Measurements from ENCODE around the gene BAIAP2.
"Not testable (repeated sequence)": the region's sequence is repeated elsewhere in the genome, so short reads cannot be mapped to it uniquely, and the experiment has no call there.

Gene BAIAP2

DNA sequence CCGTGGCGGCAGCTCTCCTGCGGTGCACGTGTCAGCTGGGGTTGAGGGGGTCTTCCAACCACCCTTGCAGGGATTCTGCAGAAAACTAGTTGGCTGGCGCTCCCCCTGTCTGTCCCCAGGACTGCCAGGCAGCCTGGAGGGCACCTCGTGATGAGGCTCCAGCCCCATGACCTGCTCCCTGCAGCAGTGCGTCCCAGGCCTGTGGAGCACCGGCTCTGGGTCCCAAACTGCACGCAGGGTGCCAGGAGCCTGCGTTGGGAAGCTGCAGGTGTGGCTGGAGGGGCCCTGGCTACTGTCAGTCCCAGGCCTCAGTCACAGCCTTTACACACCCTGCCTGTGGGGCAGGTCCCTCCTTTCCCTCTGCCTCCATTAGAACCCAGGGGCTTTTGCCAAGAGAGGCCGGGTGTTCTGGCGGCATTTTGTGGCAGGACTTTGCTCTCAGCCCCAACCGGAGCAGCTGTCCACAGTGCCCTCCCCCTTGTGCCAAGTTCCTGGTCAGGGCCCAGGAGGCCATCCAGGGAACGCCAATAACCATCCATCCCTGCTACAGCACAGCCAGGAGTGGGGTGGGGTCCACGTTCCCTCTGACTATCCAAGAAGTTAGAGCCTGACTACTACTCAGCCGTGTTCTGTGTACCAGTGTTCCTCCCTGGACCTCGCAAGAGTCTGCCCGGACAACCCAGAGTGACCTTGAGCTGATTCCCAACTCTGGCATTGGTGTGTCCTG lies 34.2 kb upstream of the BAIAP2 start:
- DNase-seq = no peak

DNA sequence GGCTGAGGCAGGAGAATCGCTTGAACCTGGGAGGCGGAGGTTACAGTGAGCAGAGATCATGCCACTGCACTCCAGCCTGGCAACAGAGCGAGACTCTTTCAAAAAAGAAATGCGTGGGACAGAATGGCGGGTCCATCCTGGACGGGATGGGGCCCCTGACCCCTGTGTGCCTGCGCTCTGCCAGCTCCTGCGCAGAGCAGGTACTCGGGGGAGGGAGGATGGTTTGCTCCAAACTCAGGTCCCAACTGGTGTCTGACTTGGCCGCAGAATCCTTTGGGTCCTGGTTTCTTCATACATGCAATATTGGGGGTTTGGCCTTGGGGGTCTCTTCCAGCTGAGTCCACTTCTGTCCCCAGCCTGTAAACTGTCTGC lies 33.0 kb upstream of the BAIAP2 start:
- no peak for DNase-seq

DNA sequence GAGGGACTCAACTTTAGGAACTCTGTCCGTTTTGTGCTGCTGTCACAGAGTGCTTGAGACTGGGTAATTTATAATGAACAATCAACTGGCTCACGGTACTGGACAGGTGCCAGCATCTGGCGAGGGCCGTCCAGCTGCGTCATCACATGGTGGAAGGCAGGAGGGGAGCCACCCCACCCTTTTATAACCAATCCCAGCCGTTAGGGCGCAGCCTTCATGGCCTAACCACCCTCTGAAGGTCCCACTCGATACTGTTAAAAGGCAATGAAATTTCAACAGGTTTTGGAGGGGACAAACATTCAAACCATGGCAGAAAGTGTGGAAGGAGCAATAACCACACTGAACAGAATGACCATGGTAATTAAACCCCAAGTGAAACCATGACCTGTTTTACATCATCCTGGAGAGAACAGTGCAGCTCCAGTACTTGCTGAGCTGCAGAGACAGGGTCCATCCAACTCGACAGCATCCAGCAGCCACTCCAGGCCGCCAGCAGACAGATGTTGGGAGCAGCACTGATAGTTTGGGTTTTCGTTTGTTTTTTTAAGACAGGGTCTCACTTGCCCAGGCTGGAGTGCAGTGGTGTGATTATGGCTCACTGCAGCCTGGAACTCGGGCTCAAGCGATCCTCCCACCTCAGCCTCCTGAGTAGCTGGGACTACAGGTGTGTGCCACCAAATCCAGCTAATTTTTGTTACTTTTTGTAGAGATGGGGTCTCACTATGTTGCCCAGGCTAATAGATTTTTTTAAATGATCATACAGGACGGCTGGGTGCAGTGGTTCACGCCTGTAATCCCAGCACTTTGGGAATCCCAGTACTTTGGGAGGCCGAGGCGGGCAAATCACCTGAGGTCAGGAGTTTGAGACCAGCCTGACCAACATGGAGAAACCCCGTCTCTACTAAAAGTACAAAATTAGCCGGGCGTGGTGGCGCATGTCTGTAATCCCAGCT lies 32.3 kb upstream of the BAIAP2 start:
- no peak for DNase-seq

DNA sequence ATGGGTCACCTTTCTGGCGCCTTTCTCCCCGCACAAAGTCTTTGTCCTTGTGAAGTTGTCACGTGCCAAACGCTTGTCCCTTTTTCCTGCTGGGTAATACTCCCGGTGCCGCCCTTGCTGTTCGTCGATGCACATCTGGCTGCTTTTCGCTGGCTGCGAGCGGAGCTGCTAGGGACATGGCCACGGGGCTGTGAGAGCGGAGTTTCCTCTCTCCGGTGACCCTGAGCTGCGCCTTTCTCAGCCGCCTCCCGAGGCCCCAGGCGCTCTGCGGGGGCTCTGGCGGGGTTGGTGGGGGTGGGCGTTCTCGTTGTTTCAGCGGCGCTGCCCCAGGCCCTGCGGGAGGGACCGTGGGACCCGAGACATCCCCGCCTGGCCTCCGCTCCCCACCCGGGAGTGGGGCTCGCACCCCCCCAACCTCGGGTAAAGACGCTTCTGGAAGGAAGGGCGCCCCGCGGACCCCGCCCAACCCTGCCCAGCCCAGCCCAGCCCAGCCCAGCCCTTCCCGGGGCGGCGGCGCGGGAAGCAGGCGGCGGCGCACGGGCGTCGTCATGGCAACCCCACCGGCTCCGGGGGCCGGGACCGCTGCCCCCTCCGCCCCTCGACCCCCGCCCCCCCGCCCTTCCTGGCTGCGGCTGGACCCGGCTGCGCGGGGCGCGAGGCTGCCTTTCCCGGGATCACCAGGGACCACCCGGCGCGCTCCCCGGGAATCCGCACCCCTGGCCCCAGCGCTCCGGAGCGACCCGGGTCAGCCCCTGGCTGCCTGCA lies 31.1 kb upstream of the BAIAP2 start:
- no peak for DNase-seq

DNA sequence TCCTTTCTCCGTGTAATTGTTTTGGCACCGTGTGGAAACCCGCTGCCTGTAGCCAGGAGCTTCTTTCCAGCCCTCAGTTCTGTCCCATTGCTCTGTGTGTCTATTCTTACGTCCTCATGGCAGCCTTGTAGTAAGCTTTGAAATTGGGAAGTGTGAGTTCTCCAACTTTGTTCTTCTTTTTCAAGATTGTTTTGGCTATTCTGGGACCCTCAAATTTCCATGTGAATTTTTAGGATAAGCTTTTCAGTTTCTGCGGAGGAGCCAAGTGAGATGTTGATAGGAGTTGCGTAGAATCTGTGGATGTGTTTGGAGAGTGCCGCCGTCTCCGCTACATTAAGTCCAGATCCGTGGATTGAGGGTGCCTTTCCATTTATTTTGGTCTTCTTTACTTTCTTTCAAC lies 28.1 kb upstream of the BAIAP2 start:
- DNase-seq = no peak

DNA sequence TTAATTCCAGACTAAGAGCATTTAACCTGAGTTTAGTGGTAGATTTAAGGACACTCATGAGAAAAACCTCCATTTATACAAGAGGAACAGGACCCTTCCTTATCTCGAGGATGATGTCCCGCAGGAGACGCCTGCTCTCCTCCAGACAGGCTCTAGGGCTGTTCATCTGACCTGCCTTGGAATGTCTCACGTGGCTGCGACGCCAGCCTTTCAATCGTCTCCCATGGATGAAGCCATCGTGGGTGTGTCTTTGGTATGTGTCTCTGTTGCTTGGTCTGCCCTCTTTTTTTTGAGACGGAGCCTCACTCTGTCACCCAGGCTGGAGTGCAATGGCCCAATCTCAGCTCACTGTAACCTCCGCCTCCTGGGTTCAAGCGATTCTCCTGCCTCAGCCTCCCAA lies 26.8 kb upstream of the BAIAP2 start:
- no peak for DNase-seq

DNA sequence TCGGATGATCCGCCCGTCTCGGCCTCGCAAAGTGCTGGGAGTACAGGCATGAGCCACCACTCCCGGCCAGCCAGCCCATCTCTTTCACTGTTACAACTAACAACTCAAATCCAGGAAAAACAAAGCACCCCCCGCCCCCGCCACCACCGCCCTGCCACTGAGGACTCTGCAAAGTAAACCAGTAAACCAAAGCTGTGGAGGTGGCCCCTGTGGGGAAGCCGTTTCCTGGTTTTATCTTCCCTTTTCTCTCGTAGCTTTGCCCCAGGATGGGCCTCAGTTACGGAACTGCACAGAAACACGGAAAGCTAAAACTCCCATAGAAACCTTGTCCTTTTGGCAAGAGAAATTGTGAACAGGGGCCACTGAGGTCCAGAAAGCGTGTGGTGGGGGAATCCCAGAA lies 25.8 kb upstream of the BAIAP2 start:
- DNase-seq = no peak

DNA sequence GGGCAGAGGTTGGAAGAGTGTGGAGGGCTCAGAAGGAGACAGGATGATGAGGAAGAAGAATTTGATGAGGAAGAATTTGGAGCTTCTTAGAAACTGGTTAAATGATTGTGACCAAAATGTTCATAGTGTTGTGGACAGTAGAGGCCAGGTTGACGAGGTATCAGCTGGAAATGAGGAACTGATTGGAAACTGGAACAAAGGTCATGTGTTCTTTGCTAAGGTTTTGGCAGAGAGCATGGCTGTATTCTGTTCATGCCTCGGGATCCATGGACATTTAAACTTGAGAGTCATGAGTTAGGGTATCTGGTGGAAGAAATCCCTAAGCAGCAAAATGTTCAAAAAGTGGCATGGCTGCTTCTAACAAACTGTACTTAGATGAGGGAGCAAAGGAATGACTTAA lies 24.0 kb upstream of the BAIAP2 start:
- DNase-seq = no peak

DNA sequence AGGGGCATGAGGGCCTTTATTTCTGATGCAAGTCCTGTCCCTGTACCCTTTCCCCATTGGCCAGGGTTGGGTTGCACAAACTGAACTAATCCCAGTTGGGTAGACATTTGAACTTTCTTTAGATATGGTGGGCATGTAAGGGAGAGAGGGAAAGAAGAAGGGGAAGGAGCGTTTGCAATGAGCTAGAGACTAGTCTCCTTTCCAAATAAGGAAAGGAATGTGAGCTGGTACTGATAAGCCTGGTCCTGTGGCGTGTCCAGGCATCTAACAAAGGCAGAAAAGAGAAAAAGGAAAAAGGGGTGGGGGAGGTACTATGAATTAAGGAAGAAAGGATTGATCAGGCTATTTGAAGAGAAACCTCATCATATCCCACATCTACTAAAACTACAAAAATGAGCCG lies 23.0 kb upstream of the BAIAP2 start:
- DNase-seq = peak; percentile 16

DNA sequence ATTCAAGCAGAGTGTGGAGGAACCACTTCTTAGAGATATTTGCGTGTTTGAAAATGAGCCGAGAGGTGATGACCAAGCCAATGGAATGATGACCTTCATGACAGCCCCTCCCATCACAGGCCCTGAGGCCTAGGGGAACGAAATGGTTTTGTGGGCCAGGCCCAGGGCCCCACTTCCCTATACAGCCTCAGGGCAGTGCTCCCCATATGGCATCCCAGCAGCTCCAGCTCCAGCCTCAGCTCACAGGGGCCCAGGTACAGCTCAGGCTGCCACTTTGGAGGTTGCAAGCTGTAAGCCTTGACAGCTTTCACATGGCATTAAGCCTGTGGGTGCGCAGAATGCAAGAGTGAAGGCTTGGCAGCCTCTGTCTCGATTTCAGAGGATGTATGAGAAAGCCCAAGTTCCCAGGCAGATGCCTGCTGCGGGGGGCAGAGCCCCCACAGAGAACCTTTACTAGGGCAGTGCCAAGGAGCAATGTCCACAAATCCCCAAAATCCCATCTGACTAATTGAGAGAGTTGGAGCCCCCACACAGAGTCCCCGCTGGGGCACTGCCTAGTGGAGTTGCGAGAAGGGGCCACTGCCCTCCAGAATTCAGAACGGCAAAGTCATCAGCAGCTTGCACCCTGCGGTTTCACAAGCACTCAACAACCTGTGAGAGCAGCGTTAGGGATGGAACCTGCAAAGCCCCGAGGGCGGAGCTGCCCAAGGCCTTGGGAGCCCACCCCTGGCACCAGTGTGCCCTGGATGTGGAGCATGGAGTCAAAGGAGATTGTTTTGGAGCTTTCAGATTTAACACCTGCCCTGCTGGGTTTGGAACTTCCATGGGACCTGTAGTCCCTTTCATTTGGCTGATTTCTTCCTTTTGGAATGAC lies 22.1 kb upstream of the BAIAP2 start:
- DNase-seq = no peak

DNA sequence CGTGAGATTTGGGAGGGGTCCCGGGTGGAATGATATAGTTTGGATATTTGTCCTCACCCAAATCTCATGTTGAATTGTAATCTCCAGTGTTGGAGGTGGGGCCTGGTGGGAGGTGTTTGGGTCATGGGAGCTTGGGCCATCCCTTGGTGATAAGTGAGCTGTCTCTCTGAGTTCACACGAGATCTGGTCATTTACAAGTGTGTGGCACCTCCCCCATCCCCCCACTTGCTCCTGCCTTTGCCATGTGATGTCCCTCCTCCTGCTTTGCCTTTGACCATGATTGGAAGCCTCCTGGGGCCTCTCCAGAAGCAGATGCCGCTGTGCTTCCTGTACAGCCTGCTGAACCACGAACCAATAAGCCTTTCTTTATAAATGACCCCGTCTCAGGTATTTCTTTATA lies 21.3 kb upstream of the BAIAP2 start:
- DNase-seq = no peak

DNA sequence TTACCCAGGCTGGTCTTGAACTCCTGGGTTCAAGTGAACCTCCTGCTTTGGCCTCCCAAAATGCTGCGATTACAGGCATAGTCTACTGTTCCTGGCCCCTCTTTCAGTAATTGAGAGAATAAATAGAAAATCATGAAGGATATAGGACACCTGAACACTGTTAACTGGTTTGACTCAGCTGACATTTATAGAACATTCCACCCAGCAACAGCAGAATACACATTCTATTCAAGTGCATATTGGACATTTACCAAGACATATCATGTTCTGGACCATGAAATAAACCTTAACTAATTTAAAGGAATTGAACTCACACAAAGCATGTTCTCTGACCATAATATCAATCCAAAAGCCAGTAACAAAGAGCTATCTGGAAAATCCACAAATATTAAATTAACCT lies 19.8 kb upstream of the BAIAP2 start:
- no peak for DNase-seq

DNA sequence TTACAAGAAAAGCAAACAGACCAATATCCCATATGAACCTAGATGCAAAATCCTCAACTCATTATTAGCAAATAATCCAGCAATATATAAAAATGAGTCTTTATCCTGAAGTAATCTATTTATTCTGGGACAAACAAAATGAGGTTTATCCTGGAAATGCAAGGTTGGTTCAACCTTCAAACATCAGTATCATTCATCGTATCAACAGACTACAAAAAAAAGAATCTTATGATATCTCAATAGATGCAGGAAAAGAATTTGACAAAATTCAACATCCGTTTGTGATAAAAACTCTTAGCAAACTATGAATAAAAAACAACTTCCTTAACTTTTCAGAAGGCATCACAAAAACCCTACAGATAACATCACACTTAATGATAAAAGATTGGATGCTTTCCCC lies 18.4 kb upstream of the BAIAP2 start:
- no peak for DNase-seq

DNA sequence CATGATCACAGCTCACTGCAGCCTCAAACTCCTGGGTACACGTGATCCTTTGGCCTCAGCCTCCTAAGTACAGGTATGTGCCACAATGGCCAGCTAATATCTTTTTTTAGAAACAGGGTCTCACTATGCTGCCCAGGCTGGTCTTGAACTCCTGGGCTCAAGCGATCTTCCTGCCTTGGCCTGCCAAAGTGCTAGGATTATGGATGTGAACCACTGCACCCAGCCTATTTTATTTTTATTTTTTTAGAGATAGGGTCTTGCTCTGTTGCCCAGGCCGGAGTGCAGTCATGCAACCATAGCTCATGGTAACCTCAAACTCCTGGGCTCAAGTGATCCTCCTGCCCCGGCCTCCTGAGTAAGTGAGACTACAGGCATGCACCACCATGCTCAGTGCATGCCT lies 17.6 kb upstream of the BAIAP2 start:
- not testable (repeated sequence) for DNase-seq

DNA sequence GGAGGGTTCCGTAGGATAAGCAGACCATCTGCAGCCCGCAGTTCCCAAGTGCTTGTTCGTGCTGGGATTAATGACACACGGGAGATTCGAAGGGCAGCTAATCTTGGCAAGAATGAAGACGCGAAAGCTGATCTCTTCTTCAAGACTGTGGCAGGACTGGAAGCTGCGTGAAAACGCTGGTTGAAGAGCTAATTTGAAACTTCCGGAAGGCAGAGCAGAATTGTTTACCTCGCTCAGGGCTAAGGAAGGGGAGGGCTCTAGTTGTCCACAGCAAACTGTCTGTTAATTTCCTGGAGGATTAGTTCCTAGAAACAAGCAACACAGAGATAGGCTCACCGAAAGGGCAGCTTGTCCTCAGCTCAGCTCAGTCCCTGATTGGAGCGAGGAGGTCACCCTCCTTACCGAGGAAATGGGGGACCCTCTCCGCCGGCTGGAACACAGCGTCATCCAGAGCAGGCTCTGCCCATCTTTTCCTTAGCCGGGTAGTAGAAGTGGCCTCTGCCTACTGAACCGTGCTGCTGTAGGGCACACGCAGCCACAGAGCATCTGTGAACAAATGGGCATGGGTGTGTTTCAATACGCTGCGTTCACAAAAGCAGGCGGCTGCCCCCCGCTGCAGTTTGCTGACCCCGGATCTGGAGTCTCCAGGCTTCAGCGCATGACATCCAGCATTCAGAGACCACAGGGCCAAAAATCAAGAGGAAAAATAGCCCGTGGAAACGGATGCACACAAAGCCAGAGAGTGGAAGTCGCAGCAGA lies 16.7 kb upstream of the BAIAP2 start:
- no peak for DNase-seq

DNA sequence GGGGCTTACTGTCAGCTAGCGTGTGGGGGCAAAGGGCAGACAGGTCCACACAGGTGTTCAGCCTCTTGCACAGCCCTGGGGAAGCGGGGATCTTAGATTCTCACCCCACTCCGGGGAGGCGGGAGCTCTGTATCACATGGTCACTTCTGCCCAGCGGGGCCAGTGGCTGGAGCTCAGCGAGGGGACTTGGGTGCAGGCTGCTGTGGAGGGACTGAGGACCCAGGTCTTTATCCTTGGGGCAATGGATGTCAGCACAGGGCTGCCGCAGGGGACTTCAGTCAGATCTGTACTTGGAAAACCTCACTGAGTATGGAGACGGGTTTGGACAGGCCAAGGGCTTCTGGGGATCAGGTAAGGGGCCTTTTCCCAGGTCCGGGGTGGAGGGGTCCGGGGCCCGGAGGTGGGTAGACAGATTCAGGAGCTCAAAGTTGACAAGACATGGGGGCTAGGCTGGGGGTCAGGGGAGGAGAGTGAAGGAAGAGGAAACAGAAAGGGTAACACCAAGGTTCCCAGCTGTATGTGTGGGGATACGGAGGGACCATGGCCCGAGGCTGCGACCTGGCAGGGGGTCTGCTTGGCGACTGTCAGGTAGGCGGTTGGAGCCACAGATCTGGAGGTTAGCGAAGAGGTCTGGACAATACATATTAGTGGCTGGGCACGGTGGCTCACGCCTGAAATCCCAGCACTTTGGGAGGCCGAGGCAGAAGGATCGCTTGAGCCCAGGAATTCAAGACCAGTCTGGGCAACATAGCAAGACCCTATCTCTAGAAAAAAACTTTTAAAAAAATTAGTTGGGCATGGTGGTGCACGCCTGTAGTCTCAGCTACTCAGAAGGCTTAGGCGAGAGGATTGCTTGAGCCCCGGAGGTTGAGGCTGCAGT lies 15.1 kb upstream of the BAIAP2 start:
- DNase-seq = no peak

DNA sequence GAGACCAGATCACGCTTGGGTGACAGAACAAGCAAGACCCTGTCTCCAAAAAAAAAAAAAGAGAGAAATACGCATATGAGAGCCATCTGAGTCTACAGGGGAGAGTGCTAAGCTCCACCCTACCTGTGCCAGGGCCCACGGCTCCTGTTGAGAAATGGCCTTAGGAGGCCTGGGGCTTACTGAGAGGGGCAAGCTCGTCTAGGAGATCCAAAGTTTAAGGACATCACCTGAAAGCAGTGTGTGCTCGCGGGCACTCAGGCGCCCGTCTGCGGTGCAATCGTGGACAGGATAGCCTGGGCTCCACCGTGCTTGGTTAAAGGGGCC lies 14.5 kb upstream of the BAIAP2 start:
- DNase-seq = no peak

DNA sequence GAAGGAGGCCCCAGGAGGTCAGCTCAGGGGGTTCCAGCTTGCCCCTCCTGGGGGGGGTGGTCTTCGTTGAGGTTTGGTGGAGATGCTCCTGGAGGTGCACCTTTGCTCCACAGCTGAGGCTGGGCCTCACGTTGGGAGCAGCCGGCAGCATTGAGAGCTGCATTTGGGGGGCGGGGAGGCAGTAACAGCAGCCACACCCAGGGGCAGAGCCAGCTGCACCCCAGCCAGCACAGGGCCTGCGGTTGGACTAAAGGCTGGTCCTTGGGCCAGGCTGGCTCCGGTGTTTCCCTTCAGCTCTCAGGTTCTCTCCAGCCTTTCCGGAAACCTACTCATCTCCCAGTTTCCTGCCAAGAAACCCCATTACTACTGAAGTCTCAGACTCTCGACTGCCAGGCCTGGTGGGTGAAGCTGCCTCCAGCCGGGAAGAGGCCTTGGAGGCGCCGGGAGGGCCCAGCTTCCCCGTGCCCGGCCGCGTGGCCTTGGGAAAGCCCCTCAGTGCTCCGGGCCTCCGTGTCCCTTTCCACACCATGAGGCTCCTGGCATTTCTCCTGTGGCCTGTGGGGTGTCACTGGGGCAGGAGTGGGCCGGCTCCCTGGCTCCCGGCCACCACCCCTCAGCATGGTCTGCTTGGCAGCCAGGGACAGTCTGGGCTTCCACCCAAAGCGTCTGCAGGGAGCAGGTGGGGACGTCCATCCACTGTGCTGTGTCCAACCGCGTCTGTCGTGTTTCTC lies 14.0 kb upstream of the BAIAP2 start:
- DNase-seq = peak; percentile 85

DNA sequence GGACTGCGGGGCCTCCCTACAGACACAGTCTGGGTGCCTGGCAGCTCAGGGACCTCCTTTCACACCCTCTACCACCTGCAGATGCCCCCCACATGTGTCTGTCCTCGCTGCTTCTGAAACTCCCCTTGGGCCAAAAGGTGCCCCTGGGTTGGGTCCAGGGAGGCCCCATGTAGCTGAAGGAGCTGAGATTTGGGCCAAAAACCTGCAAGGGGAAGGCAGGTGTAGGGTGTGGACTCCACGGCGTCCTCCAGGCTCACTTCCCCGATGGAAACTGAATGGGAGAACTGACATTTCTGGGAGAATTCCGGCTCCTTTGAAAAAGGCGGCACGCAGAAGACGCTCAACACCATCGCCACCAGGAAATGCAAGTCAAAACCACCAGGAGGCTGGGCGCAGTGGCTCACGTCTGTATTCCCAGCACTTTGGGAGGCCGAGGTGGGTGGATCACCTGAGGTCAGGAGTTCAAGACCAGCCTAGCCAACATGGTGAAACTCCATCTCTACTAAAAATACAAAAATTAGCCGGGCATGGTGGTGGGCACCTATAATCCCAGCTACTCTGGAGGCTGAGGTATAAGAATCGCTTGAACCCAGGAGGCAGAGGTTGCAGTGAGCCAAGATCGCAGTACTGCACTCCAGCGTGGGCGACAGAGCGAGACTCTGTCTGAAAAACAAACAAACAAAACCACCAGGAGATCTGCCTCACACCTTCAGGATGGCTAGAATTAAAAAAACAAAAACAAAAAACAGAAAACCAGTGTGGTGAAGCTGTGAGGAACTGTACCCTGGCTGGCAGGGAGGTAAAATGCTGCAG lies 13.2 kb upstream of the BAIAP2 start:
- no peak for DNase-seq

All from NCI-H226 (cell line).